COLO668 (cell line): ENCODE measurements around the gene UST.
A peak's percentile ranks its signal among the peaks of the same experiment; 100 is the strongest.
"Not testable (repeated sequence)": the region's sequence is repeated elsewhere in the genome, so short reads cannot be mapped to it uniquely, and the experiment has no call there.

Source experiments
- DNase-seq: peaks from one replicate; lab custom pipeline; 2025; ENCODE audit not compliant: unreplicated experiment; lab: John Stamatoyannopoulos, UW

Gene UST

DNA sequence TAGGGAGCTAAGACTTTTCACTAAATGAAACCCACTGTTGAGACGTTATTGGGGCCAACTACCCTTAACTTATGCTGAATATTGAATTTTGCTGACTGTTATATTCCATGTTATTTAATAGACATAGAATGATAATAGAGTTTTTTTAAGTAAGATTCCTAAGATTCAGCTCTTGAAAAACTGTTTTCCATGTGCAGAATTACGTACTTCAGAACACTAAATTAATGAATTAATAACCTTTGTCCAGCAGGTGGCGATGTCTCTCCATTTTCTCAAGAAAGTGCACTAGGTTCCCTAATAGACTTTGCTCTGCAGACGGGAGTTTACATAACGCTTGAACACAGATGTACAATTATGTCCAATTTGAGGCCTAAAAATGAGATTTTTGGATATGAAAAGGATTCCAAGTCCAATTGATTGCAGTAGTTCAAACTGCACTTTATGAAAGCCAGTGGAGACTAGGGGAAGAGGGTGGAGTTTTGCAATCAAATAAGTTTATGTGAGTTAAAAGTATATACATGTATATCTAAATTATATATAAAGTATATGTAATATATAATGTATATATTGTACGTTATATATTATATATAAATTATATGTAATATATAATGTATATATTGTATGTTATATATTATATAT lies 282.1 kb downstream of the UST start:
- DNase-seq = peak; percentile 37

DNA sequence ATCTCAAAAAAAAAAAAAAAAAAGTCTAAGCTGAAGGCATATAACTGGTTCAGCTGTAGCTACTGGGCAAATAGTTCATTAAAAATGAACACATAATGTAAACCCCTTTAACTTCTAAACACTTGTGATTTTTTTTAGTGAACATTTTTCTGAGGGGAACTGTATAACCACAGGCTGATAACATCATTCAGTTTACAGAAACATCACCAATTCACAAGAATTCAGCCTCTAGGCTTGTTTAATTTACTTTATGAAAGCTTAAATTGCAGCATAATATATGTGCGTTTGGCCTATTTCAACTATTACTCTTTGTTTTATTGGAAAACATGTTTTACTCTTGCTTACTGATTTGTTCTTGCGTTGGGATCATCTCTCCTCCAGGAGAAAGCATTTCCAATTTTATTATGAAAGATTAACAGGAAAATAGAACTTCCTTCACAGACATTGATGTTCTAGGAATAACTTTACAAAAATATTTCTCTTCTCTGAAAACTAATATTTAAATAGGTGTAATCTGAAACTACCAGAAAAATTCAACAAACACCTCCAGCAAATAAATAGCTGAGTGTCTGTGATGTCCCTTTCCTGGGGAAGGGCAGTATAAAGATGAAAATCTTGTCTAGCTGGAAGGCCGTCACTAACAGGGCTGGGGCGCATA lies 284.5 kb downstream of the UST start:
- no peak for DNase-seq

DNA sequence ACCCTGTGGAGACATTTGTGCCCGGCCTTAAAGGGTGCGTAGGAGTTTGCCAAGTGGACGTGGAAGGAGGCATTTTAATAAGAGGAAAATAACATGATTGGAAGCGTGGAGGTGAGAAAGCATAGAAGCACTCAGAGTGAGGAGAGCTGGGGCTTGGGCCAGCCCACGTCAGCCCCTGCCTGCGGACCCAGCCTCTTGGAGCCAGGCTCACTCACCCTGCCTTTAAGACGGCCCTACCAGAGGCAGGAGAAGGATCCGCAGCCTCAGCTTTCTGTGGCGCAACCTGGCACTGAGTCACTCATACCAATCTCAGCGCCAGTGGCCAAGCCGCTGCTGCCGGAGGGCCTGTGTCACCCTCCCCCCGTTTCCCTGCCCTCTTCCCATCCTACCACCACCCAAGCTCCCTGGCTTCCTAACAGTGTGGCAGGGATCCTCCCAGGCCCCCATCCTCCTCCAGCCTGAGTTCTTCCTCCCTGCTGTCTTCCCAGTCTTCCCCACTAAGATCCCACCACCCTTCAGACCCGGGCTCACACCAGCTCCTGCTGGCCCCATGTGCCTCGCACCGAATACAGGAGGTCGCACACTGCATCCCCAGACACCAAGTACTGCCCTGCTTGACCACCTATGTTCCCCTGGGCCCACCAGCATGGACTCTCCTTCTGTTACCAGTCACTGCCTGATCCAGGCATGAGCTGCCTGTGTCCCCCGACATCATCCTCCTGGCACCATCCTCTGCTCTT lies 285.2 kb downstream of the UST start:
- DNase-seq = no peak

DNA sequence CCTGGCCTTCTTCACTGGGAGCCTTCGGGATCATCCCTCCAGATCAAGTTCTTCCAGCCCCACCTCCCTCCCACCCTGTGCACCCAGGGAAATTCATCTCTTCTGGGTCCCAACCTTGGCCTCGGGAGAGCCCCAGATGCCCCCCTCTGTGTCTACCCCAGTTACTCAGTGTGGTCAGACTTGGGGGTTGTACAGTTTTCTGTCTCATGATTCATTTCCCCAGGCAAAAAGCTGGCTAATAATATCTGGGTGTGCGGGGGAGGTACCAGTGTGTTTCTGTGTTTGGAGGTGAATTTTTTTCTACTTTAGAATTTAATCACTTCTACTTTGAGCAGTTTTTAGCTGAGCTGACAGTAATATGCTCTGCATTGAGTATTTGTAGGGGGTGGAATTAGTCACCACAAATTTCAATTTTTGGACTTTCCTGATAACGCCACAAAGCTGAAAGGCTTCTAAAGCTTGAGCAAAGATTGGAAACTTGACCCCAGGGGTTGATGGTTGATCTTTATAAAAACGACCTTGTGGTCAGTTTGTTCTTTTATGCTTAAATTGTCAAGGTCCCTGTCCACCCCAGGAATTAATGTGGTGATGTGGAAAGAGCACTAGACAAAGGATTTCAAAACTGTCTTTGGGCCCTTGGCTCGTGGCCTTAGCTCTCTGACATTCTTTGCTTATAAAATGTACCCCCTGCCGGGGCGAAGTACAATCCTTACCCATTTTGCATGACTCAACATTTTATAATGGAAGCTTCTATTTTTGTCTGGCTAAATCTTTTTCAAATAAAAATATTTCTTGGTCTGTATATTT lies 286.0 kb downstream of the UST start:
- DNase-seq = no peak

DNA sequence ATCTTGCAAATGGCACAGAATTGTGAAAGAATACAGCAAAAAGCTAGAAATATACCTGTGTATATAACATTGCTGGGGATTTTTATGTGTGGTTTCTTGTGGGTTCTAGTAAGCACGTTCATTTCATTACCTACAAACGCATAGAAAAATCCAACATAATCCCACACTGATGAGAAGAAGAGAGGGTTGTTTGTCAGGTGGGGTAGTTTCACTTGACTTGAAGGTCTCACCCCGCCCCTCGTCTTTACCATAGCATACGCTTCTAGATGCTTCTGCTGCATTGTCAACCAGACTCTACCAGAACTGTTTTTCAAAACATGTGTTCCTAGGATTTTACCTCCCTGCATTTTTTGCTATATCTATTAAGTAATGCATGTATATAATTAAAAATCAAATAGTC lies 286.6 kb downstream of the UST start:
- no peak for DNase-seq

DNA sequence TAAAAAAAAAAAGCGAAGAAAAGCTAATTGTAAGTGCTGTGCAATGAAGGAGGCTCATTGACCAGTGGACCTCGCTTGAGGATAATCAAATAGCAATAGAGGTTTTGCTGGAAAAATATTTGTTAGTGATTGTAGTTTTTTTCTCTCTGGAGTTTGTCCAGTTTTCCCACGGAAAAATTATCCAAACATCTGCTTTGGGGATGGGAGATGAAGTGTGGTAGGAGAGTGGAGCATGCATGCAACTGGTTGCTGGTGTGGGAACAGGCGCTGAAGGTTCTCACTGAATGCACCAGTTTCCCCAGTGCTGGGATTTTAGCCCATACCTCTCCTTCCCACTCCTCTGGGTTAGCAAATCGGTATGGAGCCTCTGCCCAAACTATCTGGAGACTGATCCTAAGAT lies 288.9 kb downstream of the UST start:
- DNase-seq = no peak

DNA sequence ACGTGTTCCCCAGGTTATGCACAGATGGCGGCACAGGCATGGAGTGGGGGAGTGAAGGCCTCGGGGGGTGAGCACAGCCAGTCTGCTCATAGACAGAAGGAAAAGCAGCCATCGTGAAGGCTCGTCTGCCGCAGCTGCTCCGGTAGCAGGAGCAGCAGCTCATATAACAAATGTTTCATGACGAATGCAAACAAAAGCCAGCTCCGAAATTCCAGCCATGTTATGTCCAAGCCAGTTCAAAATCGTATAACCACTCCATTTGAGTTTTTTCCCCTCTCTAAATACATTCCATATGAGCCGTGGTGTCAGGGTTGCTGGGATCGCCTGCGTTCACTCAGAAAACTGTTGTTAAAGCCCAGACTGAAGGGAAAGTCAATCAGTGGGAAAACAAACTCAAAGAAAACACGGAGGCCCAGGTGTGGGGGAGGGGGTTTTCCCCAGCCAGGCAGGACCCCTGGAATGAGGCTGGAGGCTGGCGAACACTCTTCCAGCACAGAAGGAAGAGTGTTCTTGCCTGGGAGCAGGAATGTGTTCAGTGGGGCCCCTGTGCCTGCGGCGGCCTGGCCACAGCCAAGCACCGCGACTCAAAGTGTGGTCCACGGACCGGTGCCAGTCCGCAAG lies 290.3 kb downstream of the UST start:
- no peak for DNase-seq

DNA sequence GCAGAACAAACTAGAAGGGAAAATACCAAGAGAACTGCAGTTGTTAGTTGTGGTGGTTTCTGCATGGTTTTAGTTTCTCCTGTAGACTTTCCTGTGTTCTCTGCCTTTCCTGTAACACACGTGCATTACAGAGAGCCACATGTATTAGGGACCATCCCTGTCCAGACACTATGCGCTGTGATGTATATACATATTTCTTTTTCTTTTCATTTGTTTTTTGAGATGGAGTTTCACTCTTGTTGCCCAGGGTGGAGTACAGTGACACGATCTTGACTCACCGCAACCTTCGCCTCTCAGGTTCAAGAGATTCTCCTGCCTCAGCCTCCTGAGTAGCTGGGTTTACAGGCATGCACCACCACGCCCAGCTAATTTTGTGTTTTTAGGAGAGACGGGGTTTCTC lies 292.2 kb downstream of the UST start:
- DNase-seq = not testable (repeated sequence)

DNA sequence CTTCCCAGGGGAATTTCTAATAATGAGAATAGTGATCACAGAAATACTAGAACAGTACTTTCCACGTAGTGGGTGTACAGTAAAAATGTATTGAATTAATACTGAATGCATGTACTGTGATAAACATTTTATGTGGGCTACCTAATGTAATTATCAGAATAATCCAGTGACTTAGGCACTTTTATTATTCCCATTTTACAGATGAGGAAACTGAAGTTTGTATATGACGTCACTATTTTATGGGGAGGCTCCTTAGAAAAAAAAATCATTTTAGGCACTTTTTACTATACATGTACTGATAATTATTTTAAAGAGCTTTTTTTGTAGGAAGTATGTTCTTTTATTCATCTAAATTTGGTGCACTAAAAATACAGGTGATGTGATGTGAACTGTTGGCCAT lies 295.1 kb downstream of the UST start:
- no peak for DNase-seq

DNA sequence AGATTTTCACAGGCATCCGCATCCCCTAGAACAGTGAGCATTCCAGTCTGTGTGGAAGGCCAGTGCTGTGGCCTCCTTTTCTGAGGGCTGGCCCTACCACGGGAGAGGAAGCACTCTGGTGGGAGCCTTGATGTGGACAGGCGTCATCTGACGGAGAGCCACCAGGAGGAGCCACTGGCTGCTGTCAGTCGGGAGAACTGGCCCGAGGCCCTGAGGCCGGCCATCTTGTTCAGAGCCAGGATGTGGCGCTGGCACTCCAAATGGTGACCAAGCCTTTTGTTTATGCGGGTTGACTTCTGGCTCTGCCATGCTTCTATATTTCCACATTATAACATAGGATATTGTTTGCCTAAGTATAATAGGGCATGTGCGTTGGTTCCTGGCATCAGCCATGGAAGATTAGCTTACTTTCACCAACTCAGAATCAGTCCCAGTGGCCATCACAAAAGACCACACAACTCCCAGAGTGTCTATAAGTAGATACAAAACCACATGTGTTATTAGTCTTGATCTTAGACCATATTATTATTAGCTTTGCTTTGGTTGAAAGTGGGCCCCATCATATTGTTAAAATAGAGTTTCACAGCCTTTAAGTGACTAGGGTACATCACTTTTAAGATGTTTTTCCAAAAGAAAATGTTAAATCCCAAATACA lies 296.8 kb downstream of the UST start:
- peak; percentile 23 for DNase-seq

DNA sequence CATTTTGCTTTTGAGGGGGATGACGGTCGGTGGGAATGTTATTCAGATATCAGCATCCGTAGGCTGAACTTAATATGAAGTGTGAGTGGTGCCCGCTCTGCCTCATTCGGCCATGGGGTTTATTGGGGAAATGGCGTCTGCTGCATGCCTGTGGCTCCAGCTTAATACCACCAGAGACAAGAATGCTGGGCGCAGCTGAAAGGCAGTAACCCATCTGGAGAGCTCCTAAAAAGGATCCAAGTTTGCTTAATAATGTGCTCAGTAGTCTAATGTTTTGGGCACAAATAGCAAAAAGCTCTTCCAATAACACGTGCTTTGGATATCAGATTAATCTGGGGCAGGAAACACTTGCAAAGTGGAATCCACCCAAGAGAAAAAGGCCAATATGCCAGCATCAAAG lies 297.7 kb downstream of the UST start:
- no peak for DNase-seq

DNA sequence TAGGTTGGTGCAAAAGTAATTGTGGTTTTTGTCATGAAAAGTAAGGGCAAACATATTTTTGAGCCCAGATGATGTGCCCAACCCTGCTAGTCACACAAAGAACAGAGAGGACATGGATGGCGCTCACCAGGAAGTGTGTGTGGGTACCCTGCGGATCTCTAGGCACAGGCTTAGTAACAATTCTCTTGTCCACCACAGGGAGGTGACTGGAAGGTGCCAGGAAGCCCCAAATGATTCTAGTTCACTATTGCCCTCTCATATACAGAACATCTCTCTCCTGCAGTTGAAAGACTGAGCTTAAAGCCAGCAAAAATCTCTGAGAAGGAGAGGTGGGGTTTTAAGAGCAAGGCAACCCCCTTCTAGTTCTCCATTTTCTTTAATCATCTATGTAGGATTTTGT lies 298.6 kb downstream of the UST start:
- no peak for DNase-seq

DNA sequence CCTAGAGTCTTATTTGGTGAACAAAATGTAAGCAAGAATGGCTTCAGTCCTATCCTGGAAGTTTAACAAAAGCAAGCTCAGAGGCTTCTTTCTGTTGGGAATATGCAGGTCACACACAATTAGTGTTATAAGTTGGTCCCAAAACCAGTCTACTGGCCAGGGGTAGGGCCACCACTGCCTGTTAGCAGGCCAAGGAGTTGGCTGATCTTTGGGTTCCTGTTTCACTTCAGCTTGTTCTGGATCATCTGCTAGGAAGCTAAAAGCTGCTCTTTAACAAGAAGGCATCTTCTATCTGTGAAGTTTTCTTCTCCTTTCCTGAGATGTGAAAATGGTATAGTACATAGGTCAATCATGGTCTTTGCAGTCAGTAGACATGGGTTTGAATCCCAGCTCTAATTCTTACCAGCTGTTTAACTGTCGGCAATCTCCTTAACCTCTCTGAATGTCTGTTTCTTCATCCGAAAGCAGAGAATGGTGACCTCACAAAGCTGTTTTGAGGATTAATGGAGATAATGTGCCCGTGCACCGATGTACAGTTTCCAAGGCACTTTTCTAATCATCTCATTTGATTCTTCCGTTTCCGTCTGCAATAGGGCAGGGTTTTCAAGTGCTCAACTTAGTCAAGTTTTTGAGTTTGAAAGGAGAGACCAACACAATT lies 299.5 kb downstream of the UST start:
- DNase-seq = no peak

DNA sequence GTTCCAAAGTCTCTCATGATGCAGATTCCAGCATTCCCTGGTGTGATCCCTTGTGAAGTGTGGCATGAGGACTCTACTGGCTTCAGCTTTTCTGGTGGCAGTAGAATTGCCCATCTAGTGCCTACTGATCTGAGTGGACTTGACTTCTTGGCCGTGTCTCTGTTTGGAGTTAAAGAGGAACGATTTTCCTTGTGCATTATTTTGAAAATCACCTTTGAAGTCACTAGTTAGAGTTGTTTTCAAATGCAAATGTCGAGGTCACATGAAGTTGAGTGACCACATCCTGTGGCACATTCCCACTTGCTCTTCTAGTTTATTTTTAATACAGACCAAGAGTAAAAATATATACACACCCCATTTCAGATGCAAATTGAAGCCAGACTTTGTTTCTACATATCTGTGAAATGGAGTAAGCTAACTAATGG lies 300.0 kb downstream of the UST start:
- no peak for DNase-seq

DNA sequence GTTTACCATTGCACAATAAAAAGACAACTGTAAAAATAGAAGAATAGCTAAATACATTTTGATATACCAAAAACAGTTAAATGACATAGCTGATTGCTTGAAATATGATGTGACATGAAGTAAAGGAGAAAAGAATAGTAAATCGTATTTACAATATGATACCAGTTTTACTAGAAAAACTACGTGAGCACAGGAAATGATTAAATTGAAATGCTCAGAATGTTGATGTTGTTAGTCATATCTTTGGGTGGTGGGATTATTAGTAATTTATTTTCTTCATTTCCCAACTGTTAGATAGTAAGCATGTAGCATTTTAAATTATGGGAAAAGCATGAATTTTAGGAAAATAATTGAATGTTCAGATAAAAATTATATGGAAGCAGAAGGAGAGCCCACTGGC lies 302.4 kb downstream of the UST start:
- no peak for DNase-seq

DNA sequence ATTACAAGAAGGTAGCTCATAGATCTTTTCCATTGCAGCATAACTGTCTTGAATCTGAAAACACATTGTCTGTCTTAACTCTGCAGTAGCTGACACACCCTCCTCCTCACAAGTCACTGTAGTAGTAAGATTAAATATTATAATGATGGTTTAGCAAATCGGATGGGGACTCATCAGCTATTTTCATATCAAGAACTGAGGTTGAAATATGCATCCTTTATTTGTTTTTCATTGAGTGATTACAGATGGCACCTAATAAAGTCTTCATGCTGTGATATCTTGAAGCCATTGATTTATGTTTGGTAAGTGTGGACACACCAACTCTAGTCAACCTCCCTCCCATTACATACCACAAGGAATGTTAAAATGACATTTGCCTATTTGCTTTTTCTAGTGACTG lies 303.3 kb downstream of the UST start:
- DNase-seq = no peak

DNA sequence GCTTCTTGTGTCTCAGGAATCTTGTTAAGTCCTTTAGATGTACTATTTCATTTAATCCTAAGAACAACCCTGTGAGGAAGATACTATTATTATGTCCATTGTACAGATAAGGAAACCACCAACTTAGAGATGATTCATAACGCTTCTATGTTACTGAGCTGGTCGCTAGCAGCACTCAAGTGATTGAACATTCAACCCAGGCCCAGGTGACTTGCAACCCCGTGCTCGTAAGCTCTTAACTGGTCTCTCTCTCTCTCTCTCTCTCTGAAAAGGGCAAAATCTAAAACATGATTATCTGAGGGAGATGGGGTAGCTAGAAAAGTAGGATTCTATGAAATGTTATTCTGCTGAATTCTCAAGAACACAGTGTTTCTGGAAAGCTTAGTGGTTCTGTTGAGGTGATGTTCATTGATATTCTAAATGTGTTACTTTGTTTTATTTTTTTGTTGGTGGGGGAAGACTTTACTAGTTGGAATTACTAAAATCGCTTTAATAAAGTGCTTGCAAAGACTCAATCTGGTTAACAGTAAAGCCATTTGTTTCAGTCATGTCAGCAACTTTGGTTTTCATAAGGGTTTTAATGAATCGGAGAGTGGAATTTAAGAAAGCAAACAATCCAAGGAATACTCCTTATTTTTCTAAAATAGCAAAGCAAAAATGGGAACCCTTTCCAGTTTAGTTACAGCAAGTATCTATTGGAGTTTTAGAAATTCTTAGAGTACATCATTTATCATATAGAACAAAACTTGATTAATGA lies 305.7 kb downstream of the UST start:
- DNase-seq = no peak

DNA sequence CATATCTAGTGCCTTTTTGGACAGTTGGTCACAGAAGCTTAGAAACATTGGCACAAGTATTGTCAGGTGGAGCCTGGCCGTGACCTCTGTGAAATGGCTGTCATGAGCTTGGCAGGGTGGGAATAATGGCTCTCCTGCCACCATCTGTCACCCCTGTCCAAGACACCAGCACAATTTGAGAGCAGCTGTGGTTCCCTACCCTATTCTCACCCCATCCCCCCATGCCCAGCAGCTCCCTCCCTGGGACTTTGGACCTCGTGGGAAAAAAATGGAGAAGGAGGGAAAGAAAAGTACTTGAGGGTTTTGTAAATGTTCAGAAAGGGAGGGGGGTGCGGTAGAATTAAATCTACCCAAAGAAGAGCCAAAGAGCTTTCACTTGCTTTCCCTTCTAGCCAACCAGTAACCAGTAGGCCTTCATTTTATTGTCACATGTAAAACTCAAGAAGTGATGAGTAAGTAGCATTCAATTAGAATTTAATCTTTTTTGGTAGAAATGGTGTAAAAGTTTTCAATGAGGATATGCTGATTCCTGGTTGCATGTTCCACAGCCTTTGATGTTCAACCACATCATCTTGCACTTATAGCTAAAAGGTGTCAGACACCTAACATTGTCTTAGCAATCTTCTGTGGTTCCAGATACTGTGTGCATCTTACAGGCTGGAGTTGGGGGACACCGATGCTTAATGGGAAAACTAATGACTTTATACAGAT lies 307.2 kb downstream of the UST start:
- DNase-seq = no peak
